Calu3 (cell line): ENCODE results near the gene KRTAP15-1. TPM values are rescaled to one million over a fixed set of nuclear protein-coding genes. Genes with fewer than 3 reads are reported as not detected.

Source experiments
- BruUV-seq: library from RNA; stranded (reverse); fragments of 400-500 nt; replicated peaks from 2 replicates; lab custom pipeline; 2021; lab: Mats Ljungman, UMichigan
- CTCF ChIA-PET: fragments of 300-600 bp; sonication (Branson Sonifier 250); formaldehyde crosslinking; loops from one replicate; lab custom pipeline; 2022; ENCODE audit warnings: antibody characterized with exemption; lab: Charles Lee
- DNase-seq: peaks from one replicate; pipeline ENCODE4 v3.0.0; 2022
- H3K27ac Mint-ChIP-seq: one replicate; pipeline ENCODE4 v1.8.0; 2022; ENCODE audit warnings: mixed read lengths; ENCODE audit not compliant: unreplicated experiment
- H3K27me3 Mint-ChIP-seq: one replicate; pipeline ENCODE4 v1.8.0; 2022; ENCODE audit warnings: mixed read lengths; ENCODE audit not compliant: unreplicated experiment
- H3K36me3 Mint-ChIP-seq: one replicate; pipeline ENCODE4 v1.8.0; 2022; ENCODE audit warnings: mild to moderate bottlenecking, moderate library complexity, mixed read lengths; ENCODE audit not compliant: insufficient read depth, unreplicated experiment
- H3K4me1 Mint-ChIP-seq: one replicate; pipeline ENCODE4 v1.8.0; 2022; ENCODE audit warnings: mild to moderate bottlenecking, low read depth, mixed read lengths; ENCODE audit not compliant: unreplicated experiment
- H3K4me3 Mint-ChIP-seq: one replicate; pipeline ENCODE4 v1.8.0; 2022; ENCODE audit warnings: mild to moderate bottlenecking, low read depth, moderate library complexity, mixed read lengths; ENCODE audit not compliant: unreplicated experiment
- H3K9me3 Mint-ChIP-seq: one replicate; pipeline ENCODE4 v1.8.0; 2022; ENCODE audit warnings: low read depth, mixed read lengths; ENCODE audit not compliant: unreplicated experiment
- CTCF ChIP-seq: fragments of 200-600 bp; IDR thresholded peaks from one replicate; pipeline ENCODE4 v1.8.0; 2022; ENCODE audit warnings: antibody characterized with exemption; ENCODE audit not compliant: unreplicated experiment
- intact Hi-C: fragments of 100-400 bp; cut with micrococcal nuclease; formaldehyde crosslinking; loops from one replicate; pipeline ENCODE4 v1.10.0; 2022; ENCODE audit not compliant: unreplicated experiment
- total RNA-seq: library from RNA; stranded (reverse); gene quantifications from 2 replicates; pipeline ENCODE4 v1.2.3, GENCODE V29; 2022

The KRTAP15-1 gene
- total RNA-seq, 1 experiment from 2014 or later, result not detected

GRCh38 chr21:30444204-30444603 lies 4.1 kb downstream of the KRTAP15-1 start:
- CTCF ChIA-PET, result no interaction called here
- no peak overlapping the region for H3K4me3 Mint-ChIP-seq
- intact Hi-C loops, result no loop called here
- peaks cover 4% of the 10 kb centered on the region for H3K9me3 Mint-ChIP-seq
- no peaks in the 10 kb centered on the region for H3K36me3 Mint-ChIP-seq
- no peak overlapping the region for H3K27ac Mint-ChIP-seq
- no peak for TF ChIP-seq CTCF
- no TSS peak for BruUV-seq
- no peaks in the 10 kb centered on the region for H3K4me1 Mint-ChIP-seq
- DNase-seq, result no peak
- H3K27me3 Mint-ChIP-seq, result no peaks in the 10 kb centered on the region

GRCh38 chr21:30447056-30447455 lies 7.0 kb downstream of the KRTAP15-1 start:
- Mint-ChIP-seq H3K4me1 (no peaks in the 10 kb centered on the region), H3K27me3 (no peaks in the 10 kb centered on the region), H3K9me3 (no peaks in the 10 kb centered on the region), H3K36me3 (no peaks in the 10 kb centered on the region), H3K27ac (no peak overlapping the region), H3K4me3 (no peak overlapping the region)
- no TSS peak for BruUV-seq
- intact Hi-C loops, result no loop called here
- CTCF ChIA-PET, result no interaction called here
- no peak for TF ChIP-seq CTCF
- no peak for DNase-seq

- Mint-ChIP-seq H3K4me3 (no peak overlapping the region), H3K36me3 (no peaks in the 10 kb centered on the region), H3K4me1 (no peaks in the 10 kb centered on the region), H3K27ac (no peak overlapping the region), H3K9me3 (no peaks in the 10 kb centered on the region), H3K27me3 (no peaks in the 10 kb centered on the region)
- intact Hi-C loops, result no loop called here
- no peak for DNase-seq
- CTCF ChIA-PET, result interaction anchor here (0.6 kb wide), 1 partner anchor 550 kb away, joined by 6 read pairs; no protein-coding TSS in a partner anchor
- no peak for TF ChIP-seq CTCF
- BruUV-seq, result no TSS peak
These were observed 8.4 kb downstream of the KRTAP15-1 start for GRCh38 chr21:30448514-30448913.

GRCh38 chr21:30463713-30464112 lies 23.6 kb downstream of the KRTAP15-1 start:
- H3K27me3 Mint-ChIP-seq, result no peaks in the 10 kb centered on the region
- H3K9me3 Mint-ChIP-seq, result peaks cover 5% of the 10 kb centered on the region
- TF ChIP-seq CTCF, result no peak
- BruUV-seq, result no TSS peak
- no peak overlapping the region for H3K27ac Mint-ChIP-seq
- no peaks in the 10 kb centered on the region for H3K4me1 Mint-ChIP-seq
- DNase-seq, result no peak
- no peaks in the 10 kb centered on the region for H3K36me3 Mint-ChIP-seq
- intact Hi-C loops, result no loop called here
- CTCF ChIA-PET, result no interaction called here
- H3K4me3 Mint-ChIP-seq, result no peak overlapping the region
